ENCODE data around the gene OXSR1.

DNA sequence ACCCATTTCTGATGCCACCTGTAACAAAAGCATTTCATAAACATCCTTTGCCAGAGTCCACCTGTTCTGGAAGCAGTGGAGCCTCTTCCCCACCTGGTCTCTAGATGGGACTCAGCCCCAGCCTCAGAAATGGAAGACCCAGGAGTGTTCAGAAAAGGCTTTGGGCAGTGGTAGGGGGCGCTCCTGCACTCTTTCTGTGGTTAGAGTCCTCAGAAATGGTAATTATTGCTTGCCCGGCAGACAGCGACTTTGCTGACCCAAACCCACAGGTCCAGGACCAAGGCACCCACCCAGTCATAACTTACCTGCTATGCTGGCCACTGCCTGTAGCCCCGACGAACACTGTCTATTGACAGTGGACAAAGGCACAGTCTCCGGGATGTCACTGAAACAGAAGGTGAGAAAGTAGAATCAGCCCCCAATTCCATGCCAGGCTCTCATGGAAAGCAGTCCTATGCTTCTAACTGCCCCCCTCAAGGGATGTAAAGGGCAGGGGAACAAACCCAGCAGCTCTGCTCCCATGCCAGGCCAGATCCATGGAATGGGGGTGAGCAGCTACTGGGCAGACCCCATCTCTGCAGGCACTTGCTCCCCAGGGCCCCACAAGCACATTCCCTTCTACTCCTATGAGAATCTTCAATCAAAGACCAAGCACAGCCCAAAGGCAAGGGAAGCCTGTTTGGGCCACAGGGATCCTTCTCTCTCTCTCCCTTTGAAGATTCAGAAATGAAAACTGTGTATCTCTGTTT lies 33.5 kb upstream of the OXSR1 start:
- TF ChIP-seq, protein P1, sequence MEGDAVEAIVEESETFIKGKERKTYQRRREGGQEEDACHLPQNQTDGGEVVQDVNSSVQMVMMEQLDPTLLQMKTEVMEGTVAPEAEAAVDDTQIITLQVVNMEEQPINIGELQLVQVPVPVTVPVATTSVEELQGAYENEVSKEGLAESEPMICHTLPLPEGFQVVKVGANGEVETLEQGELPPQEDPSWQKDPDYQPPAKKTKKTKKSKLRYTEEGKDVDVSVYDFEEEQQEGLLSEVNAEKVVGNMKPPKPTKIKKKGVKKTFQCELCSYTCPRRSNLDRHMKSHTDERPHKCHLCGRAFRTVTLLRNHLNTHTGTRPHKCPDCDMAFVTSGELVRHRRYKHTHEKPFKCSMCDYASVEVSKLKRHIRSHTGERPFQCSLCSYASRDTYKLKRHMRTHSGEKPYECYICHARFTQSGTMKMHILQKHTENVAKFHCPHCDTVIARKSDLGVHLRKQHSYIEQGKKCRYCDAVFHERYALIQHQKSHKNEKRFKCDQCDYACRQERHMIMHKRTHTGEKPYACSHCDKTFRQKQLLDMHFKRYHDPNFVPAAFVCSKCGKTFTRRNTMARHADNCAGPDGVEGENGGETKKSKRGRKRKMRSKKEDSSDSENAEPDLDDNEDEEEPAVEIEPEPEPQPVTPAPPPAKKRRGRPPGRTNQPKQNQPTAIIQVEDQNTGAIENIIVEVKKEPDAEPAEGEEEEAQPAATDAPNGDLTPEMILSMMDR (IDR thresholded peaks at IDR 0.05), result peak in 1 of 5 experiments; percentile 22
- no peak for TF ChIP-seq POLR2A (IDR thresholded peaks at IDR 0.05)
